Stimulated activated CD8-positive, alpha-beta memory T cell treated with anti-CD3 and anti-CD28 coated beads, Interleukin-15, amount 100 ng/mL, for 1 hour (primary cell): ENCODE data around the gene NBPF4.
"Not testable (repeated sequence)": the region's sequence is repeated elsewhere in the genome, so short reads cannot be mapped to it uniquely, and the experiment has no call there.

ENCODE experiments used
- DNase-seq: peaks from one replicate; pipeline ENCODE4 v3.0.0-alpha.2; 2020; ENCODE audit warnings: low read depth

The NBPF4 gene

DNA sequence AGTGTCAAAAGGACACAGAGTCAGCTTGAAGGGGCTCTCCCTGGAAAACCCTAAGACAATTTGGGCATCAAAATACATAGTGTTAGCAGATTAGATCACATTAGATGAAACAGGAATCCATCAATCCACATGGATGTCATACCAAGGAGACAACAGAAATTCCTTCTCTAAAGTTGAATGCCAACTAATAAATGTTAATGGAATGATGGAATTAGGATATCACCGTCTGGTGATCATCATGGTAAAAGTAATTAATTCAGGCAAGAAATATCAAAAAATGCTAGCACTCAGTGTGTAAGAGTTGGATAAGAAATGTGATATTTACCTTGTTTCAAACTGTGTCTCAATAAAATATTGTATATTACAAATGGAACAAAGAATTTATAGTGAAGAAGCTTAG lies 32.9 kb downstream of the NBPF4 start:
- DNase-seq, result no peak

DNA sequence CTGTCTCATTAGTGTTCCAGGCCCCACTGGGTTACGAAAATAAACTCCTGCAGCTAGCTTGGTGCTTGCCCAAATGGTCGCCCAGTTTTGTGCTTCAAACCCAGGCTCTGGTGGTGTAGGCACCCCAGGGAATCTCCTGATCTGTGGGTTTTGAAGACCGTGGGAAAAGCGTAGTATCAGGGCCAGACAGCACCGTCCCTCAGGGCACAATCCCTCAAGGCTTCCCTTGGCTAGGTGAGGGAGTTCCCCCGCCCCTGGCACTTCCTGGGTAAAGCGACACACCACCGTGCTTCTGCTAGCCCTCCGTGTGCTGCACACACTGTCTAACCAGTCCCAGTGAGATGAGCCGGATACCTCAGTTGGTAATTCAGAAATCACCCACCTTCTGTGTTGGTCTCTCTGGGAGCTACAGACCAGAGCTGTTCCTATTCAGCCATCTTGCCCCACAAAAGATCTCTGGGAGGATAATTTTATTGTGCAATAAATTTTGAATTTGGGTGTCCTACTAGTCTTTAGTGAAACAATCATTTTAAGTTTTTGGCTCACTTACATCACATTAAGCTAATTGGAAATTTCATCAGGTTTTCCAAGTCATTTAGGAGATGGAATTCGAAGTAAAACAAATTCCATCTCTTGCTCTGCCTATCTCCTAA lies 34.3 kb downstream of the NBPF4 start:
- no peak for DNase-seq

DNA sequence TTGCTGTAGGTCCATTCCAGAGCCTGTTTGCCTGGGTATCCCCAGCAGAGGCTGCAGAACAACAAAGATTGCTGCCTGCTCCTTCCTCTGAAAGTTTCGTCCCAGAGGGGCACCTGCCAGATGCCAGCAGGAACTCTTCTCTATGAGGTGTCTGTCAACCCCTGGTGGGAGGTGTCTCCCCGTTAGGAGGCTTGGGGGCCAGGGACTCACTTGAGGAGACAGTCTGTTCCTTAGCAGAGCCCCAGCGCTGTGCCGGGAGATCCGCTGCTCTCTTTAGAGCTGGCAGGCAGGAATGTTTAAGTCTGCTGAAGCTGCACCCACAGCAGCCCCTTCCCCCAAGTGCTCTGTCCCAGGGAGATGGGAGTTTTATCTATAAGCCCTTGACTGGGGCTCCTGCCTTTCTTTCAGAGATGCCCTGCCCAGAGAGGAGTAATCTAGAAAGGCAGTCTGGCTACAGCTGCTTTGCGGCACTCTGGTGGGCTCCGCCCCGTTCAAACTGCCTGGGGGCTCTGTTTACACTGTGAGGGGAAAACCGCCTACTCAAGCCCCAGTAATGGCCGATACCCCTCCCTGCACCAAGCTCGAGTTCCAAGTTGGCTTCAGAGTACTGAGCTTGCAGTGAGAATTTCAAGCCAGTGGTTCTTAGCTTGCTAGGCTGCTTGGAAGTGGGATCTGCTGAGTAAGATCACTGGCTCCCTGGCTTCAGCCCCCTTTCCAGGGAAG lies 35.0 kb downstream of the NBPF4 start:
- DNase-seq, result no peak

DNA sequence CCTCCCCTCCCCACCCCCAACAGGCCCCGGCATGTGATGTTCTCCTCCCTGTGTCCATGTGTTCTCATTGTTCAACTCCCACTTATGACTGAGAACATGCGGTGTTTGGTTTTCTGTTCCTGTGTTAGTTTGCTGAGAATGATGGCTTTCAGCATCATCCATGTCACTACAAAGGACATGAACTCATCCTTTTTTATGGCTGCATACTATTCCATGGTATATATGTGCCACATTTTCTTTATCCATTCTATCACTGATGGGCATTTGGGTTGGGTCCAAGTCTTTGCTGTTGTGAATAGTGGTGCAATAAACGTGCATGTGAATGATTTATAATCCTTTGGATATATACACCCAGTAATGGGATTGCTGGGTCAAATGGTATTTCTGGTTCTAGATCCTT lies 40.3 kb downstream of the NBPF4 start:
- DNase-seq, result not testable (repeated sequence)

DNA sequence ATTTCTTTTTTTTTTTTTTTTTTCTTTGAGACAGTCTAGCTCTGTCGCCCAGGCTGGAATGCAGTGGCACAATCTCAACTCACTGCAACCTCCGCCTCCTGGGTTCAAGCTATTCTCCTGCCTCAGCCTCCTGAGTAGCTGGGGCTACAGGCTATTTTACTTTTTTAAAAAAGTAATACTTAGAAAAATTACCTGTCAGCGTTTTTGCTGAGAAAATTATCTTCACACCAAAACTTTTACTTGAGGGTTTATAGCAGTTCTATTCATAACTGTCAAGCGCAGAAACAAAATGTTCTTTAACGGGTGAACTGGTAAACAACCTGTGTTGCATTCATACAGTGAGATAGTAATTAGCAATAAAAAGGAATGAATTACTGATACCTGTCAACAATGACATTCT lies 42.2 kb downstream of the NBPF4 start:
- DNase-seq, result no peak

DNA sequence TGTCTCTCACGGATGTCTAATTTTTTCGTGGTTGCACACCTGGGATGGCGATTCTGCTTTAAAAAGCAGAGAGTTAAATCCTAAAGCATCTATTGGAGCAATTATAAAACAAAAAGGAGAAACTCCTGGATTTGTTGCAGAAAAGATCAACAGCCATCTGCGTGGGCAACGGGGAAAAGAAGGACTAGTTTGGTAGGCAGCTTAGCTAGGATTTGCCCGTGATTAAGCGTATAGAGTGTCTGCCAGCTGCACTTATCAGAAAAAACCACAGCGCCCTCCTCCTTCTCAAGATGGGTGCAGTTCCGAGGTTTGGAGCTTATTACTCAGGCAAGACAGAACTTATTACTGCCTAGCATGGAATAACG lies 43.2 kb downstream of the NBPF4 start:
- DNase-seq, result peak; percentile 3

DNA sequence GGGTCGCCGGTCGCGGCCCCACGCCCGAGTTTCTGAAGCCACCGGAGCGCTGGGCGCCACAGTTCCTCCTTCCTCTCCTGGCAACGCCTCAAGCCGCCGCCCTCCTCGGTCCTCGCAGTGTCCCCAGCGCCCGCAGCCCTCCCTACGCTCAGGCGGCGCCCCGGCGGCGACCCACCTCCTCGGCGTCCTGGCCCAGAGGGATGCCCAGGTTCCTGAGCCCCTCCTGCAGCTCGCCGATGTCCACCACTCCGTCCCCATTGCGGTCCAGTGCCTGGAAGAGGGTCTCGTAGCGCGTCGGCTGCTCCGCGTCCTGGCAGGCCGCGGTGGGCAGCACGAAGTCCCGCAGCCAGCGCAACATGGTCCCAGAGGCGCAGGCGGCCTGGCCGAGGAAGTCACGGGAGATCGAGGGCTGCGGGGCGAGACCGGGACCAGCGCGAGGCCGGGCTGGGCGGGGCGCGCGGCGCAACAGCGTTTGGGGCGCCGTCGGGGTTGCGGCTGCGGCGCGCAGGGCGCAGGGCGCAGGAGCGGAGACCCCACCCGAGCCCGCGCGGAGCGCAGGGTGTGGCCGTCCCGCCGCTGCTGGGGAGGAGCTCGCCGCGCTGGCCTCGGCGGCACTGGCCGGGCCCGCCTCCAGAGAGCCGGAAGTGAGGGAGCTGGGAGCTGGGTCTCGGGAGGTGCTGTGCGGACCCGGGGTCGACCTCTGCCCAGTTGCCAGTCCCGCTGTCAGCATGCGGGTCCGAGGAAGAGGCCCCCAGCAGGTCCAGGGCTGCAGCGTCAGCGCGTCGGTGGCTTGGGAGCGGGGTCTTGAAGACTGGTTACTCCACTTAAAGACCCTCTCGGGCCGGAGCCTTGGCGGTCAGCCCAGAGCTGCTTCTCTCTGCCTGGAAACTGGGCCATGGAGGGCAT lies 43.8 kb downstream of the NBPF4 start, which contains the start of gene SLC25A24:
SLC25A24 (minus strand) TSS at position 563 of the 906 bp plus-strand sequence; CDS start at position 358, 205 bp downstream.
- peak; percentile 20 for DNase-seq

DNA sequence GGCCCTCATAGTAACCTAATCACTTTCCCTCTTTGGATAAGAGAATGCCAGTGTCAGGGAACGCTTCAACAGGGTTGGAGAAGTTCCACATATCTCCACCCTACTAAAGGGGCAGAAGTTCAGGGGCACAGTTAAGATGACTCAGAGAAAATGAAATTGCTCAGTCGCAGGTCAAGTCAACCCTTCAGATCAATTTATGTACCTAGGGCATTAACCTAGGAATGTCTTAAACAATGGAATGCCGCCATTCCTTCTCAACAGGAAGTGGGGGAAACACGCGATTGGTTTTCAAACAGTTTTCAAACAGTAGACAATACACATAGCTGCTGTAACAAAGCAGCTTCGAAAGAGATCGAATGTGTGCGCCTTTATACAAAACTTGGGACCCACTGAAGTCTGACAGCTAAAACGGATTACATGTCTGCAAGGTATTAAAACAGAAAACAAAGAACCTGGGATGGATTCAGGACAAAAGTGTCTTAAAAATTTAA lies 44.6 kb downstream of the NBPF4 start:
- no peak for DNase-seq

DNA sequence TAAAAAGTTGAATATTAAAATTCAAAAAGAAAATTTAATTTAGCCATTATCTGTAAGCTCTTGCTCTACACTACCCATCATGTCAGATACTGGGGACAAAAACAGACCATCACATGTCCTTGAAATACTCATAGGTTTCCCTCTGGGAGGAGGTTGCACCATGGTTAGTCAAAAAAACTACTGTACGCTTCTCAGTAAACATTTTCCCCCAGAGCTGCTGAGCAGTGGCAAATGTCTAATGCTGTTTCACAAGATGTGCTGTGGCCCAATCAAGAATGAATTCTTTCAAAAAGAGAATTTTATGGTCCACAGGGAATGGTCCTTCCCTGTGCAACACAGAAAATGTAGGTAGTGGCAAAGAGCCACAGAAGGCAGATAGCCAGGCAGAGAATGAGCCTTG lies 49.8 kb downstream of the NBPF4 start:
- DNase-seq, result no peak

DNA sequence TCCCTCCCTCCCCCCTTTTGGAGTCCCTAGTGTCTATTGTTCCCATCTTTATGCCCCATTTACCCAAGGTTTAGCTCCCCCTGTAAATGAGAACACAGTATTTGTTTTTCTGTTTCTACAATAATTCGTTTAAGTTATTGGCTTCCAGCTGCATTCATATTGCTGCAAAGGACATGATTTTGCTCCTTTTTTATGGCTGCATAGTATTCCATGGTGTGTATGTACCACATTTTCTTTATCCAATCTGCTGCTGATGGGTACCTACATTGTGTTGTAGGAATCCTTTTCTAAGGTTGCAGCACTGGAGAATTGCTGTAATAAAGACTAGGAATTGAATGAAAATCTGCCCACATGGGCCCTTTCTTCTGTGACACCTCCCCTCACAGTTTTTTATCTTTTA lies 50.5 kb downstream of the NBPF4 start:
- no peak for DNase-seq

DNA sequence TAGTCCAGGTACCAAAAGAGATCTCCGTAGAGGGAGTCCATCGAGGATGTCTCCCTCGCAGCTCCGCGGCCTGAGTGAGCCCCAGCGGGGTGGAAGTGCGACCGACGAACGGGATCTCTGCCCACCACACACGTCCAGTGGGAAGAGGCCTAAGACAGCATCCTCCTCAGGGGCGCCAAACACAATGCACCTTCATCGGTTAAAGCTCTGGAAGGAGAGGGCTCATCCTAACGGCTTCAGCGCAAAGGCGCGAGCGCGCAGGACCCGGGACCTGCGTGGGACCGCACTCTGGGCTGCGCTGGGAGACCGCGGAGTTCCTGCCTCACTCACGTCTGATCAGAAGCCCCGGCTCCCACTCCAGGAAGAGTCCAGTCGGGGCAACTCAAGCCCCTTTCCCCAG lies 51.3 kb downstream of the NBPF4 start:
- no peak for DNase-seq

DNA sequence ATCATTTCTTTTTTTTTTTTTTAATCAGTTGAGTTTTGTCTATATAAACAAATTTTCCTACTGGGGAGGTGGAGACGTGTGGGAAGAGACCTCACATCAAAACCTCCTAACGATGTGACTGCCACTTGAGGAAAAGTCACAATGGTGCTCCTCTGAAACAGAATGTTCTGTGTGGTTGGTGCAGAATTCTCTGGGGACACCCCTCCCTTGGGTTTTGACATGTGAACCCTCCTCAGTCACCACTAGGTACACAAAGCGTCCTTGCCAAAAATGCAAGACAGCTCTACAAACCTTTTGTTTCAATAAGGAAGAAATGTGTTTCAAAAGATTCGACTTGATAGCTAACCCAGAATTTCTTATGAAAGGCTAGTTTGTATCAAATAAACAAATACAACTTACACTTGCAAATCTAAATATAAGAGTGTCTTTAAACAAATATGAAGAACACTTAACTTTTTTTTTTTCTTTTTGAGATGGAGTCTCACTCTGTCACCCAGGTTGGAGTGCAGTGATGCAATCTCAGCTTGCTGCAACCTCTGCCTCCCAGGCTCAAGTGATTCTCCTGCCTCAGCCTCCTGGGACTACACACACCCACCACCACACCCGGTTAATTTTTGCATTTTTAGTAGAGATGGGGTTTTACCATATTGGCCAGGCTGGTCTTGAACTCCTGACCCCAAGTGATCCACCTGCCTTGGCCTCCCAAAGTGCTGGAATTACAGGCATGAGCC lies 53.0 kb downstream of the NBPF4 start:
- no peak for DNase-seq

DNA sequence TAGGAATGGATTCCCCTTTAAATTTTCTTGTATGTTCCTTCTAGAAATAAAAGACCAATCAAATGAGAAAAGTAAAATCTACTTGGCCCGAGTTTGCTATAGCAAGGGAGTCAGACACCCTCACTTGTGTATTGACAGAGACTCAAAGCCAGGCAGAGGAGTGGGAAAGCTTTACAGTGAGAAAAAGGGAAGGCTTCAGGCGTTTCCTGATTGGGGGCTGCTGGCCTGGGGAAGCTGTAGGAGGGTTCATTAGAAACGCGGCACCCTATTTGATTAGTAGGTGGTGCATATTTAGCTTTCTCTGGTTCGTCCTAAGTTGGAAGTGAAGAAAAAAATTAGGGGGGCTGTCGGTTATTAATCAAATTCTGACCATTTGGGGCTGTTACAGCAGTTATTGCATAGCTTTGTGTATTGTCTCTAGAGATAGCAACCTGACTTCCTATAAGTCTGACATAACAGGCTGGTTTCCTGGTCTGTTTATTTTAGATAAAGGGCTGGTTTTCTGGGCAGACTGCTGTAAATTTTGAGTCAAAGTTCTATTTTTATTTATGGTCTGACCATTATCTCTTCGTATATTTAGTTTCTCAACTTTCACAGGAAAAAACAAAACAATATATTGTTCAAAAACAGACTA lies 53.8 kb downstream of the NBPF4 start:
- DNase-seq, result no peak

DNA sequence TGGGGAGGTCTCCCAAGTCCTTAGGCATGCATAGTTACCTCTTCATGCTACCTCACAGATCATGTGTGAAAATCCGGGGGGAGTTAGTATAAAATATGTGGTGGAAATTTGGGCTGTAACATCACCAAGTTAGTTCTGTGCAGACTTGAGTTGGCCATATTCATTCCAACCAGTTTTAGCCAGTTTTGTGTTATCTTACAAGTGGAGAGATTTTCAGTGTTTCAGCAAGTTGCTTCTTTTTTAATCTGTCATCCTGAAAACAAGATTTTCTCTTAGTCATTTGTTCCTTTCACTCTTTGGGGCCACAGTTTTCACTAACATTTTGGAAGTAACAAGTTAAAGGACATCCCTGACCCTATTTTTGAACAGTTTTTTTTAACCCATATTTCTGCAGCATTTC lies 55.1 kb downstream of the NBPF4 start:
- DNase-seq, result no peak

DNA sequence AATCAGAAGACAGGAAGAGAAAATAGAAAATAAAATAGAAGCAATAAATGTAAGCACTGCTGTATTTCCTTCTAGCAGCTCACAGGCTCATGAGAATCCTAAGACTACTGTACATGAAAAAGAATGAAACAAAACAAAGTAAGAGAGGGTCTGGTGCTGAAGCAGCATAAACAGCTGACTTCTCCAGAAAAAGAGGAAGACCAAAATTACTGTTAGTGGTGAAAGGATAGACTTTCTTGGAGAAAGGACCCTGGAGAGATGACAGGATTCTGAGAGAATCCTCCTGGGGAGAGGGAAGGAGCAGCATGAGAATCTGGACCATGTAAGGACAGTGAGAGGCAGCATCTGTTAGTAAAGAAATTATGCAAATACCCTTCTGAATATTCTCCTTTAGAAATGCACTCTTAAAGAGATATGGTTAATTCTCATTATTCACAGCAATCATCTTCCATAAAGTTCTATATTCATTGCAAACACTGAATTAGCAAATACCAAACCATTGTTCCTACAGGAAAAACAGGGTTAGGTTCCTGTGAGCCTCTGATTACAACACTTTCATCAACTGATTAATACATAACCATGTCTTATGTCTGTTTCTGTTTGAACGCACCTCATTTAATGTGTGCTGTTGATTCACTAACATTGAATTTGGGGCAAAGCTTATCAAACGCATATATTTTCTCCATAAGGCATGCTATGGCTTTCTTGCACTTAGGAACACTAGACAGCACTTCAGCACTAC lies 60.7 kb downstream of the NBPF4 start:
- DNase-seq, result no peak

DNA sequence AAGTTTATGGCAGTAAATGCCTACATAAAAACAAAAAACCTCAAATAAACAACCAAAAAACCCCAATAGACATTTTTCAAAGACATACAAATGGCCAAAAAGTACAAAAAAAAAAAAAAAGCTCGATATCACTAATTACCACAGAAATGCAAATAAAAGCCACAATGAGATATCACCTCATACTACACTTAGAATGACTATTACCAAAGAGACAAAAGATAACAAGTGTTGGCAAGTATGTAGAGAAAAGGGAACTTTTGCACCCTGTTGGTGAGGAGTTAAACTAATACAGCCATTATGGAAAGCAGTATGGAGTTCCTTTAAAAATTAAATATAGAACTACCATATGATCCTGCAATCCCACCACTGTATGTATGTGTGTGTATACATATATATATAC lies 64.9 kb downstream of the NBPF4 start:
- no peak for DNase-seq
